Panc1 (cell line): ENCODE data around the gene SMIM43. TPM values are rescaled to one million over a fixed set of nuclear protein-coding genes. Genes with fewer than 3 reads are reported as not detected.

Experiments used
- ATAC-seq: fragments of 200-7000 bp; cut with Tn5 transposase; 2 replicates; pipeline ENCODE4 v1.9.1; 2020; ENCODE audit warnings: mild to moderate bottlenecking, moderate library complexity
- BruUV-seq: library from RNA; stranded (reverse); fragments of 400-500 nt; replicated peaks from 2 replicates; lab custom pipeline; 2021; lab: Mats Ljungman, UMichigan
- CTCF ChIA-PET: fragments of 300-600 bp; sonication (Branson Sonifier 250); formaldehyde crosslinking; loops from one replicate; lab custom pipeline; 2022; ENCODE audit warnings: antibody characterized with exemption; lab: Charles Lee
- POLR2A ChIA-PET: fragments of 300-600 bp; sonication (Branson Sonifier 250); formaldehyde crosslinking; loops from one replicate; lab custom pipeline; 2022; ENCODE audit warnings: antibody characterized with exemption; lab: Charles Lee
- DNase-seq: peaks from one replicate; pipeline ENCODE4 v3.0.0-alpha.2; 2010; ENCODE audit warnings: low read depth, low spot score
- H3K27ac ChIP-seq: 2 replicates; pipeline ENCODE4 v1.5.1; 2011; ENCODE audit warnings: mild to moderate bottlenecking, low read length, inconsistent platforms
- H3K27me3 ChIP-seq: fragments of 200-500 bp; sonication (Bioruptor generic); 2 replicates; pipeline ENCODE4 v1.6.0; 2014; ENCODE audit warnings: low read length, inconsistent platforms; ENCODE audit not compliant: control insufficient read depth, insufficient read depth
- H3K36me3 ChIP-seq: fragments of 200-500 bp; sonication (Bioruptor generic); 2 replicates; pipeline ENCODE4 v1.5.1; 2014; ENCODE audit warnings: inconsistent platforms, mild to moderate bottlenecking, low read length, moderate library complexity; ENCODE audit not compliant: control insufficient read depth, insufficient read depth
- H3K4me1 ChIP-seq: 2 replicates; pipeline ENCODE4 v1.5.1; 2011; ENCODE audit warnings: inconsistent platforms, mild to moderate bottlenecking, low read length, moderate library complexity; ENCODE audit not compliant: control insufficient read depth, insufficient read depth
- H3K4me3 ChIP-seq, 2 experiments: 2 replicates each; pipeline ENCODE4 v1.5.1; 2011 to 2012; ENCODE audit warnings: low read depth in 2 of 2, low read length in 2 of 2, mild to moderate bottlenecking in 2 of 2, inconsistent platforms in 1 of 2, moderate library complexity in 1 of 2
- H3K9me3 ChIP-seq: fragments of 200-500 bp; sonication (Bioruptor generic); 2 replicates; pipeline ENCODE4 v1.5.1; 2014; ENCODE audit warnings: low read depth, mild to moderate bottlenecking, inconsistent platforms, low read length, moderate library complexity; ENCODE audit not compliant: control insufficient read depth, insufficient read depth
- CTCF ChIP-seq: fragments of 450-650 bp; IDR thresholded peaks from 2 replicates; pipeline ENCODE4 v1.5.1; 2017; ENCODE audit warnings: mild to moderate bottlenecking
- POLR2AphosphoS5 ChIP-seq: IDR thresholded peaks from 2 replicates; pipeline ENCODE4 v1.6.1; 2012; ENCODE audit warnings: mild to moderate bottlenecking, low read depth, low read length, moderate library complexity
- REST ChIP-seq, 2 experiments: IDR thresholded peaks; 2 replicates each; pipeline ENCODE4 v1.6.1; 2011 to 2012; ENCODE audit warnings: low read depth in 2 of 2, control low read depth in 1 of 2, low read length in 1 of 2, mild to moderate bottlenecking in 1 of 2, moderate library complexity in 1 of 2; ENCODE audit not compliant: insufficient read depth in 1 of 2
- SIN3A ChIP-seq: IDR thresholded peaks from 2 replicates; pipeline ENCODE4 v1.6.1; 2012; ENCODE audit warnings: low read depth, mild to moderate bottlenecking, low read length, moderate library complexity, borderline replicate concordance; ENCODE audit not compliant: insufficient read depth
- TCF7L2 ChIP-seq: IDR thresholded peaks from 2 replicates; pipeline ENCODE4 v1.6.1; 2011; ENCODE audit warnings: mild to moderate bottlenecking, low read depth, low read length, inconsistent platforms
- in situ Hi-C: cut with HindIII; loops from 2 replicates; pipeline ENCODE4 v1.10.0; 2016; ENCODE audit warnings: low sequenced_read_pairs, low pct_unique_long_range_greater_than_20kb
- intact Hi-C: fragments of 100-400 bp; cut with micrococcal nuclease; formaldehyde crosslinking; loops from one replicate; pipeline ENCODE4 v1.10.0; 2022; ENCODE audit not compliant: unreplicated experiment
- total RNA-seq: library from RNA; stranded (reverse); gene quantifications from one replicate; pipeline ENCODE4 v1.2.1, GENCODE V29; 2021; ENCODE audit not compliant: unreplicated experiment

Gene SMIM43
- total RNA-seq, 1 experiment from 2014 or later: not detected

GRCh38 chr4:121765971-121766538 lies 1.1 kb upstream of the SMIM43 start:
- no peak overlapping the region for H3K27ac ChIP-seq
- H3K36me3 ChIP-seq: no peaks in the 10 kb centered on the region
- no peak overlapping the region for H3K4me3 ChIP-seq
- BruUV-seq: no TSS peak
- ChIA-PET POLR2A (no interaction called here), CTCF (no interaction called here)
- H3K9me3 ChIP-seq: no peaks in the 10 kb centered on the region
- intact Hi-C loops: no loop called here
- ATAC-seq (no peak), DNase-seq (no peak)
- no peaks in the 10 kb centered on the region for H3K4me1 ChIP-seq
- in situ Hi-C loops: no loop called here
- H3K27me3 ChIP-seq: peaks cover 7% of the 10 kb centered on the region
- TF ChIP-seq POLR2AphosphoS5 (no peak), TCF7L2 (no peak), CTCF (no peak), REST (IDR thresholded peaks at IDR 0.05; ENCODE audit: insufficient read depth in 1 of 2, low read depth in 2 of 2, low read length in 1 of 2) (no peak), SIN3A (no peak)

DNA sequence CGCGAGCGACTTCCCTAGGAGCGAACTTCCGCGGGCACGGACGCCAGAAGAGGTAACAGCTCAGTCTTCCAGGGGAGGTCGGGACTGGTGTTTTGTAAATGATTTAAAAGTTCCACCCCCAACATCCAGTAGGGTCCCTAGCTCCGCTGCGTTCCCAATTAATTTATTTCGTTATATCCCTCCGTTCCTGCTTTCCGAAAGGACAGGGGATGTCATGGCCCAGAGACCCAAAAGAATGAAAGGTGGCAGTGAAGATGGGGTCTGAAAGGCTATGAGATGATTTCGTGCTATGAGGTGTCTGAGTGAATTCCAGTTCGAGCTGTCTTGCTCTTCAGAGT lies 373 bp upstream of the SMIM43 start:
- ATAC-seq (no peak), DNase-seq (no peak)
- CTCF ChIA-PET: no interaction called here
- POLR2A ChIA-PET: no interaction called here
- in situ Hi-C loops (no loop called here), intact Hi-C loops (no loop called here)
- Histone ChIP-seq H3K27ac (no peak overlapping the region), H3K36me3 (no peaks in the 10 kb centered on the region), H3K4me1 (no peaks in the 10 kb centered on the region), H3K9me3 (no peaks in the 10 kb centered on the region), H3K4me3 (peak overlapping the region in 1 of 2 experiments; percentile 34; a peak in 1 of 4 replicates), H3K27me3 (peaks cover 7% of the 10 kb centered on the region)
- TF ChIP-seq POLR2AphosphoS5 (no peak), TCF7L2 (no peak)
- no TSS peak for BruUV-seq

DNA sequence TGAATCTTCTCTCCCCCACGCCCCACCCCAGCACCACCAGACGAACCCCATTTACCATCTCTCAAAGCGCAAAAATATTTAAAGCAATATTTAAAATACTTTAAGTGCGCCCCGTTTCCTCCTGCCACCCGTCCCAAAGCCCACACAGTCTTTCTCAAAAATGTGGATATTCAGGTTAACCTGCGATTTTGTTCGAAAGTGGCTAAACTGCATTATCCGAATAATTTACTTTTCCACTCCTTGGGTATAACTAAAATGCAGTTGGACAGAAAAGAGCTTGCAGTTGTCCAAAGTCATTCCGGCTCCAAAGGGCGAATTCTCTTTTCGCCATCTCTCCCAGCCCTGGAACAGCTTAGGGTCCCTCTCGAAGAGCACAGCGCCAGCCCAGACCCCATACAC lies 662 bp downstream of the SMIM43 start:
- H3K27me3 ChIP-seq: peaks cover 5% of the 10 kb centered on the region
- POLR2A ChIA-PET: no interaction called here

More for the DNA sequence above, 662 bp downstream of the SMIM43 start:
- CTCF ChIA-PET: no interaction called here
- Histone ChIP-seq H3K27ac (no peak overlapping the region), H3K9me3 (no peaks in the 10 kb centered on the region), H3K4me3 (peak overlapping the region in 1 of 2 experiments; percentile 34; a peak in 1 of 4 replicates), H3K36me3 (no peaks in the 10 kb centered on the region), H3K4me1 (no peaks in the 10 kb centered on the region)
- in situ Hi-C loops (no loop called here), intact Hi-C loops (no loop called here)
- no TSS peak for BruUV-seq
- TF ChIP-seq TCF7L2: no peak
- TF ChIP-seq POLR2AphosphoS5: no peak
- TF ChIP-seq CTCF: no peak
- TF ChIP-seq SIN3A: no peak
- no peak for TF ChIP-seq REST (IDR thresholded peaks at IDR 0.05; ENCODE audit: insufficient read depth in 1 of 2, low read depth in 2 of 2, low read length in 1 of 2)
- DNase-seq: no peak
- no peak for ATAC-seq
